DND-41 (cell line): ENCODE measurements around the gene GAS7.

ENCODE experiments used
- EZH2 ChIP-seq: IDR thresholded peaks from 3 replicates; pipeline ENCODE4 v1.6.1; 2012; ENCODE audit warnings: borderline replicate concordance, low read depth, mild to moderate bottlenecking, moderate library complexity, low read length, inconsistent platforms; ENCODE audit not compliant: severe bottlenecking
- TF ChIP-seq, protein P1 (sequence below): IDR thresholded peaks from 2 replicates; pipeline ENCODE4 v1.5.1; 2012; ENCODE audit warnings: borderline replicate concordance, low read length, moderate library complexity, mild to moderate bottlenecking; ENCODE audit not compliant: poor library complexity, severe bottlenecking; ENCODE audit errors: extremely low read depth

DNA sequence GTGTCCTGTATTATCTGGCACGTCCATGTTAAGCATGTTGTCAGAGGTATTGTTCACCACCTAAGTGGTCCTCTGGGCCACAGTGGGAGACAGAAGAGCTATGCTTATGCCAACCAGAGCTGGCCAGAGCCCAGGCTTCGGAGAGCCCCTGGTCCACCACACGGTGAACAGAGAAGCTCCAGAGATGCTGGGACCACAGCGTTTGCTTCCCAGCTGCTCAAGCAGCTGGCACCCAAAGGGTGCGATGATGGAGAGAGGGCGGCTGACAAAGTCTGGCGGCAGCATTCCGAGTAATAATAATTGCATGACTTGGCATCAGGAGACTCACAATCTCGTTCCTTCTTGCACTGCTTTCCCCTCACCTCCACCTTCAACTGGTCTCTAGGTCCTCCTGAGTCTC, 257.6 kb downstream of the GAS7 start:
- TF ChIP-seq, protein P1, sequence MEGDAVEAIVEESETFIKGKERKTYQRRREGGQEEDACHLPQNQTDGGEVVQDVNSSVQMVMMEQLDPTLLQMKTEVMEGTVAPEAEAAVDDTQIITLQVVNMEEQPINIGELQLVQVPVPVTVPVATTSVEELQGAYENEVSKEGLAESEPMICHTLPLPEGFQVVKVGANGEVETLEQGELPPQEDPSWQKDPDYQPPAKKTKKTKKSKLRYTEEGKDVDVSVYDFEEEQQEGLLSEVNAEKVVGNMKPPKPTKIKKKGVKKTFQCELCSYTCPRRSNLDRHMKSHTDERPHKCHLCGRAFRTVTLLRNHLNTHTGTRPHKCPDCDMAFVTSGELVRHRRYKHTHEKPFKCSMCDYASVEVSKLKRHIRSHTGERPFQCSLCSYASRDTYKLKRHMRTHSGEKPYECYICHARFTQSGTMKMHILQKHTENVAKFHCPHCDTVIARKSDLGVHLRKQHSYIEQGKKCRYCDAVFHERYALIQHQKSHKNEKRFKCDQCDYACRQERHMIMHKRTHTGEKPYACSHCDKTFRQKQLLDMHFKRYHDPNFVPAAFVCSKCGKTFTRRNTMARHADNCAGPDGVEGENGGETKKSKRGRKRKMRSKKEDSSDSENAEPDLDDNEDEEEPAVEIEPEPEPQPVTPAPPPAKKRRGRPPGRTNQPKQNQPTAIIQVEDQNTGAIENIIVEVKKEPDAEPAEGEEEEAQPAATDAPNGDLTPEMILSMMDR = no peak
- no peak for TF ChIP-seq EZH2
